Liver (tissue), 3 donors: Measurements from ENCODE around the gene MUC7.

ENCODE experiments used
- CTCF ChIP-seq: fragments of 150-350 bp; IDR thresholded peaks from 2 replicates; pipeline ENCODE4 v1.5.1; 2017; ENCODE audit warnings: improper control_type of control experiment, low read depth, low read length; ENCODE audit not compliant: missing input control
- EGR1 ChIP-seq, 2 donors: IDR thresholded peaks; 2 replicates each; pipeline ENCODE4 v1.6.1; 2016 to 2018; ENCODE audit warnings: antibody characterized with exemption in 2 of 2, low read depth in 2 of 2
- GABPA ChIP-seq, 2 donors: IDR thresholded peaks in 1 of 2; conservative IDR thresholded peaks in 1 of 2; 2 replicates each; pipeline ENCODE4 v1.6.1; 2016; ENCODE audit warnings: antibody characterized with exemption in 2 of 2, mild to moderate bottlenecking in 1 of 2, moderate library complexity in 1 of 2
- MAX ChIP-seq: IDR thresholded peaks from 2 replicates; pipeline ENCODE4 v1.6.1; 2016; ENCODE audit warnings: antibody characterized with exemption
- RAD21 ChIP-seq, 2 donors: IDR thresholded peaks; 2 replicates each; pipeline ENCODE4 v1.6.1; 2016; ENCODE audit warnings: antibody characterized with exemption in 2 of 2, mild to moderate bottlenecking in 2 of 2
- TAF1 ChIP-seq: conservative IDR thresholded peaks from 2 replicates; pipeline ENCODE4 v1.6.1; 2016; ENCODE audit warnings: antibody characterized with exemption, mild to moderate bottlenecking
- YY1 ChIP-seq: IDR thresholded peaks from 2 replicates; pipeline ENCODE4 v1.6.1; 2016; ENCODE audit warnings: antibody characterized with exemption, mild to moderate bottlenecking
- ZBTB33 ChIP-seq: IDR thresholded peaks from 2 replicates; pipeline ENCODE4 v1.6.1; 2016; ENCODE audit warnings: antibody characterized with exemption
- TF ChIP-seq, protein P1 (sequence below): IDR thresholded peaks from 2 replicates; pipeline ENCODE4 v1.6.1; 2016; ENCODE audit warnings: antibody characterized with exemption
- TF ChIP-seq, protein P2 (sequence below): IDR thresholded peaks from 2 replicates; pipeline ENCODE4 v1.6.1; 2016; ENCODE audit warnings: antibody characterized with exemption, mild to moderate bottlenecking
- donor health status: healthy.
- donor health status: healthy.

- no peak for TF ChIP-seq CTCF
- TF ChIP-seq RAD21 (IDR thresholded peaks at IDR 0.05), result no peak
- TF ChIP-seq, protein P1, sequence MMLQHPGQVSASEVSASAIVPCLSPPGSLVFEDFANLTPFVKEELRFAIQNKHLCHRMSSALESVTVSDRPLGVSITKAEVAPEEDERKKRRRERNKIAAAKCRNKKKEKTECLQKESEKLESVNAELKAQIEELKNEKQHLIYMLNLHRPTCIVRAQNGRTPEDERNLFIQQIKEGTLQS, result no peak
- TF ChIP-seq ZBTB33, result no peak
- no peak for TF ChIP-seq TAF1
- no peak for TF ChIP-seq MAX
- TF ChIP-seq GABPA (IDR thresholded peaks at IDR 0.05 in 1 of 2, conservative IDR thresholded peaks at IDR 0.05 in 1 of 2), result no peak
- TF ChIP-seq EGR1 (IDR thresholded peaks at IDR 0.05; ENCODE audit: low read depth in 2 of 2), result no peak
- TF ChIP-seq, protein P2, sequence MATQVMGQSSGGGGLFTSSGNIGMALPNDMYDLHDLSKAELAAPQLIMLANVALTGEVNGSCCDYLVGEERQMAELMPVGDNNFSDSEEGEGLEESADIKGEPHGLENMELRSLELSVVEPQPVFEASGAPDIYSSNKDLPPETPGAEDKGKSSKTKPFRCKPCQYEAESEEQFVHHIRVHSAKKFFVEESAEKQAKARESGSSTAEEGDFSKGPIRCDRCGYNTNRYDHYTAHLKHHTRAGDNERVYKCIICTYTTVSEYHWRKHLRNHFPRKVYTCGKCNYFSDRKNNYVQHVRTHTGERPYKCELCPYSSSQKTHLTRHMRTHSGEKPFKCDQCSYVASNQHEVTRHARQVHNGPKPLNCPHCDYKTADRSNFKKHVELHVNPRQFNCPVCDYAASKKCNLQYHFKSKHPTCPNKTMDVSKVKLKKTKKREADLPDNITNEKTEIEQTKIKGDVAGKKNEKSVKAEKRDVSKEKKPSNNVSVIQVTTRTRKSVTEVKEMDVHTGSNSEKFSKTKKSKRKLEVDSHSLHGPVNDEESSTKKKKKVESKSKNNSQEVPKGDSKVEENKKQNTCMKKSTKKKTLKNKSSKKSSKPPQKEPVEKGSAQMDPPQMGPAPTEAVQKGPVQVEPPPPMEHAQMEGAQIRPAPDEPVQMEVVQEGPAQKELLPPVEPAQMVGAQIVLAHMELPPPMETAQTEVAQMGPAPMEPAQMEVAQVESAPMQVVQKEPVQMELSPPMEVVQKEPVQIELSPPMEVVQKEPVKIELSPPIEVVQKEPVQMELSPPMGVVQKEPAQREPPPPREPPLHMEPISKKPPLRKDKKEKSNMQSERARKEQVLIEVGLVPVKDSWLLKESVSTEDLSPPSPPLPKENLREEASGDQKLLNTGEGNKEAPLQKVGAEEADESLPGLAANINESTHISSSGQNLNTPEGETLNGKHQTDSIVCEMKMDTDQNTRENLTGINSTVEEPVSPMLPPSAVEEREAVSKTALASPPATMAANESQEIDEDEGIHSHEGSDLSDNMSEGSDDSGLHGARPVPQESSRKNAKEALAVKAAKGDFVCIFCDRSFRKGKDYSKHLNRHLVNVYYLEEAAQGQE, result no peak
- no peak for TF ChIP-seq YY1
These were observed 60.0 kb downstream of the MUC7 start for GRCh38 chr4:70531981-70532380.
